GM21619 (cell line): ENCODE results near the gene ROCK2.
"Not testable (repeated sequence)": the region's sequence is repeated elsewhere in the genome, so short reads cannot be mapped to it uniquely, and the experiment has no call there.

ENCODE experiments used
- ATAC-seq: cut with Tn5 transposase; IDR thresholded peaks from one replicate; pipeline ENCODE4 v1.9.1; 2021; ENCODE audit not compliant: unreplicated experiment

Gene ROCK2

DNA sequence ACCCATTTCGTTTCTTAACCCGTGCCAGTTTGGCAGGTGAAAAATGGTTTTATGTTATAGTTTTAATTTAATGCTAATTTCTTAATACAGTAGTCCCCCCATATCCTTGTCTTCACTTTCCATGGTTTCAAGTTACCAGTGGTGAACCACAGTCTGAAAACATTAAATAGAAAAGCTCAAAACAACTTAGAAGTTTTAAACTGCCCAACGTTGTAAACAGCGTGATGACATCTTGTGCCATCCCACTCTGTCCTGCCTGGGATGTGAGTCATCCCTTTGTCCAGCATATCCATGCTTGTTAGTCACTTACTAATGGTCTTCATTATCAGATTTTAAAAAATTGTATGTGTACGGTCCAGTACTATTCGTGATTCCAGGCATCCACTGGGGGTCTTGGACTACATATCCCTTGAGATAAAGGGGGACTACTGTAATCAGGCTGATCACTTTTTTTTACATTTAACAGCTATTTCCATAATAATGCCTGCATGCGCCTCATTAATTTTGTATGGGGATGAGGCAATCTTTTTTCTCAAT lies 157.3 kb downstream of the ROCK2 start:
- ATAC-seq: no peak

- ATAC-seq: no peak
Measured at GRCh38 chr2:11186145-11186544, 158.3 kb downstream of the ROCK2 start.

- ATAC-seq: no peak
Measured at GRCh38 chr2:11182951-11183350, 161.5 kb downstream of the ROCK2 start.

GRCh38 chr2:11180653-11181052 lies 163.8 kb downstream of the ROCK2 start:
- ATAC-seq: no peak

- no peak for ATAC-seq
Measured at GRCh38 chr2:11179899-11180298, 164.5 kb downstream of the ROCK2 start.

GRCh38 chr2:11179196-11179595 lies 165.2 kb downstream of the ROCK2 start:
- no peak for ATAC-seq

DNA sequence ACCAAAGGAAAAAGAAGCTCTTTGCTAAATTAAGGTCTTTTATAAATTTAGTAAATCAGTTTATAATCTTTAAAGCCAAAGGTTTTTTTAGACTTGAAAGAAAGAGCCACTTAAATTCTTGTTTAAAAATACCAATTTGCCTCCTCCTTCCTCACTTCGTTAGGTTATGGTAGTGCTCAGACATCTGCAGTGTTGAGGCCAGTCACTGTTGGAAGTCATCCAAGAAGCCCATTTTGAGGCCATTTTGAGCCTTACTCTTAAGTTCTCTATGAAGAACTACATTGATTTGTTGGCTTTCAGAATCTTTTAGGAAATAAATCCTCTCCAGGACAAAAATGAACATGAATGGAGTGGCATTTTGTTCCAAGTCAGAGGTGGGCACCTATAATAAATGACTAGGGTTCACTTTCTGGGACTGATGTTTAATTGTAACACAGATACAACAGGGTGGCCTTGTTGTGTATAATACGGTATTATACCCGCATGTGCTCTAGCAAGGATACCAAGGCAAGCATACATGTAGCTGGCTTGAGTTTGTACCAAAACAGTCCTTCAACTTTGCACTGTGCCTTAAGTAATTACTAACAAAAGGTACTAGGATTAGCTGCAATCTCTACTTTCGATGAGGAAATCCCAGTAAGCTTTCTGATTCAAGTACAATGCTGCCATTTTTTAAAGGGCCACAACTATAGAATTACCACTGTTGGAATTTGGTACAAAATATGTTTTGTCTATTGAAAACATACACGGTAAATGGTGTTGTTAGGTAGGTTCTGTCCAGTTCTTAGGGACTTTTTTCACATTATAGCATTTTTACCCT lies 166.4 kb downstream of the ROCK2 start:
- no peak for ATAC-seq

- ATAC-seq: no peak
Measured at GRCh38 chr2:11175293-11175795, 169.1 kb downstream of the ROCK2 start.

GRCh38 chr2:11174222-11174621 lies 170.2 kb downstream of the ROCK2 start:
- no peak for ATAC-seq

DNA sequence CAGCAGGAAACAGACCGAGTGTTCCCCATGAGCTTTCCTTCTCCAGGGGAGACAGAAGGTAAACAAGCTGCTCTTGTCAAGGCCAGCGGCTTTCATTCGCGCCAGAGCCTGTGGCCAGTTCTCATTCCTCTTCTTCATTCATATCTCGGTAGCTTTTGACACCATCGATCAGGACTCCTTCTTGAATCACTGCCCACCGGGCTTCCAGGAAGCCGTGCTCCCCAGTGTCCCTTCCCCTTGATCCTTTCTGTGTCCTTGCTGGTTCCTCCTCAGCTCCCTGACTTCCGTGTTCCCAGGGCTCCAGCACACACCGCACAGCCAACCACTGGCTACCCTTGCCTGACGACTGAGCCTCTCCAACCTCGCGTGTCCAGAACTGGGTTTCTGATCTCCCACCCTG lies 175.1 kb downstream of the ROCK2 start:
- ATAC-seq: no peak

DNA sequence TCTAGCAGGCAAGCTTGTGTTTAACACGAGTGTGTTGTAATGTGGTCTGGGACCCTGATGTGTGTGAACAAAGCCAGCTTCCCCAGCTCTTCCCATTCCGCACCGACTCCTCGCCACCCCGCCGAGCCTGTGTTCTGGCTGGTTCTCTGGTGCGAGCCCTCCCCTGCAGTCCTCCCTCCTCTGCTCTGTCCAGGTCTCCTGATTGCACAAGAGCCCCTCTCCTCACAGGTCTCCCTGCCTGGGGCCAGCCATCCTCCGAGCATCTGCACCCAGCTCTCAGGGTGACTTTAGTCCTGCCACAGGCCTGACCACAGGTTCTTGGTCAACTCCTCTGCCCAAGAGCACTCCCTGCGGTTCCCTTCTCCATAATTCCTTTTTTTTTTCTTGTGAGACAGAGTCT lies 175.9 kb downstream of the ROCK2 start:
- ATAC-seq: no peak

- ATAC-seq: no peak
Measured at GRCh38 chr2:11166476-11166875, 178.0 kb downstream of the ROCK2 start.

GRCh38 chr2:11165046-11165445 lies 179.4 kb downstream of the ROCK2 start:
- not testable (repeated sequence) for ATAC-seq

- no peak for ATAC-seq
Measured at GRCh38 chr2:11163439-11164317, 180.8 kb downstream of the ROCK2 start.

- no peak for ATAC-seq
Measured at GRCh38 chr2:11161747-11162146, 182.7 kb downstream of the ROCK2 start.

GRCh38 chr2:11160731-11161455 lies 183.5 kb downstream of the ROCK2 start:
- peak; percentile 86 for ATAC-seq

DNA sequence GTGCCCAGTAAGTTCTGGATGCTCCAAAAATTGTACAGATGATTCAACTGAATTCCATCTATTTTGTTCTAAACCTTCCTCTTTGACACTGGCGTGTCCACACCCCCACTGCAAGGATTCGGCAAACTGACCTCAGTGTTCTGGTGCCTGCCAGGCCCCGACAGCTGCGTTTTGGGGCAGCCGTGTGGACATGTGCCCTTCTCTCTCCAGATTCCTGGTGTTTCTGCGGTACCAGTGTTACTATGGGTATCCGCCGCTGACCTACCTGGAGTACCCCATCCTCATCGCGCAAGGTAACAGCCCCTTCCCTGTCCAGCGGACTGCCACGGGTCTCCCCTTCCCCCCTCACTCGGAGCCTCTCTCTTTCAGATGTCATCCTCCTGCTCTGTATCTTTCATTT lies 184.2 kb downstream of the ROCK2 start:
- no peak for ATAC-seq

GRCh38 chr2:11159574-11160170 lies 184.8 kb downstream of the ROCK2 start:
- ATAC-seq: no peak

- no peak for ATAC-seq
Measured at GRCh38 chr2:11158916-11159573, 185.4 kb downstream of the ROCK2 start.

DNA sequence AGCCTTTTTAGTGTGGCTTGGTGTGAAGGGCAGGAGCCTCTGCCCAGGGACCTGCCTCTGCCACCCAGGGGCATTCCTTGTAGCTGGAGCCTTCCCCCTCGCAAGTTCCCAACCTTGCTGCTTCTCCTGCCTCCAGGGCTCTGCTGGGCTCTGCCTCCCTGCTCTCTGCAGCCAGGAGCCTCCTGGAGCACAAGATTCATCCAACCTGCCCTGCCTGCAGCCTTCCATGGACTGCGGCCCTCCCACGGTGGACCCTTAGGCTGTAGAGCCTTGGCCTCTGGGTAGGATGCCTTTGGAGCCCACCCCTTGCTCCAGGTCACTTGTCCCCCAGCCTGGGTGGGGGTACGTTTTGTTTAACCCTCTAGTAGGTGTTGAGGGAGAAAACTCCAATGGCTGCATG lies 186.7 kb downstream of the ROCK2 start:
- no peak for ATAC-seq
